ENCODE results near the gene PTPN1.
"Not testable (repeated sequence)": the region's sequence is repeated elsewhere in the genome, so short reads cannot be mapped to it uniquely, and the experiment has no call there.

PTPN1 gene

DNA sequence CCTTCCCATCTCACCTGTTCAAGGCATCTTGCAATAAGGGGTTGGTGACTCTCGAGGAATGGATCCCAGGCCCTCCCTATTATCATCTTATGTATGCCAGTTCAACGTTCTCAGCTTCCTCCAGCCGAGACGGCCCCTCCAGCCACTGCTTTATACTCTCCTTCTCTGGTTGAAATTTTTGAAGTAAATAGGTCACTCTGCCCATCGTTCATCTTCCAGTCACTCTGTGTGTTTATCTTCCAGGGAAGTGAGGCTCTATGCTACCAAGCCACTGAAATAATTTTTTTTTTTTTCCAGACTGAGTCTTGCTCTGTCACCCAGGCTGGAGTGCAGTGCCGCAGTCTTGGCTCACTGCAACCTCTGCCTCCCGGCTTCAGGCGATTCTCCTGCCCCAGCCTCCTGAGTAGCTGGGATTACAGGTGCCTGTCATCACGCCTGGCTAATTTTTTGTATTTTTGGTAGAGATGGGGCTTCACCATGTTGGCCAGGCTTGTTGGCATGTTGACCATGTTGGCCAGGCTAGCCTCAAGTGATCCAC lies 17.0 kb downstream of the PTPN1 start:
- Mint-ChIP-seq H3K36me3 (ENCODE audit: low read depth) (peaks cover 23% of the 10 kb centered on the region), H3K4me3 (no peak overlapping the region), H3K4me1 (ENCODE audit: low read depth) (peaks cover 30% of the 10 kb centered on the region), H3K27ac (no peak overlapping the region), H3K27me3 (no peaks in the 10 kb centered on the region), H3K9me3 (no peaks in the 10 kb centered on the region)

DNA sequence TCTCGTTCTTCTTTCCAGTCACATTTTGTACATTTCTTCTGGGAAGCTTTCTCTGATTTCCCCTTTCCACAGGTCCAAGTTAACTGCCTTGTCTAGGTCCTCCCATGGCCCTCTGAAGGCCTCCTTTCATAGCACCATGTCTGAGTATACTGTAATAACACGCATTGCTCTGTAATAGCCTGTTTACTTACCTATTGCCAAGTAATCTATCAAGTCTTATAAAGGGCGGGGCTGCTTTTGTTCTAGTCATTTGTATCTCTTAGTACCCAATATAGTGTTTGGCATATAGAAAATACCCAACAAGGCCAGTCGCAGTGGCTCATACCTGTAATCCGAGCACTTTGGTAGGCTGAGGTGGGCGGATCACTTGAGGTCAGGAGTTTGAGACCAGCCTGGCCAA lies 17.9 kb downstream of the PTPN1 start:
- no peaks in the 10 kb centered on the region for H3K9me3 Mint-ChIP-seq
- H3K27me3 Mint-ChIP-seq: no peaks in the 10 kb centered on the region
- H3K27ac Mint-ChIP-seq: no peak overlapping the region
- peaks cover 19% of the 10 kb centered on the region for H3K36me3 Mint-ChIP-seq (ENCODE audit: low read depth)
- H3K4me3 Mint-ChIP-seq: no peak overlapping the region
- peaks cover 32% of the 10 kb centered on the region for H3K4me1 Mint-ChIP-seq (ENCODE audit: low read depth)

GRCh38 chr20:50528804-50529351 lies 18.7 kb downstream of the PTPN1 start:
- H3K36me3 Mint-ChIP-seq (ENCODE audit: low read depth): peaks cover 16% of the 10 kb centered on the region
- no peaks in the 10 kb centered on the region for H3K27me3 Mint-ChIP-seq
- peak overlapping the region; percentile 90 for H3K27ac Mint-ChIP-seq
- H3K4me3 Mint-ChIP-seq: peak overlapping the region; percentile 36
- H3K4me1 Mint-ChIP-seq (ENCODE audit: low read depth): peaks cover 32% of the 10 kb centered on the region
- no peaks in the 10 kb centered on the region for H3K9me3 Mint-ChIP-seq

GRCh38 chr20:50532221-50532620 lies 22.0 kb downstream of the PTPN1 start:
- peaks cover 19% of the 10 kb centered on the region for H3K36me3 Mint-ChIP-seq (ENCODE audit: low read depth)
- no peak overlapping the region for H3K4me3 Mint-ChIP-seq
- H3K4me1 Mint-ChIP-seq (ENCODE audit: low read depth): peaks cover 48% of the 10 kb centered on the region
- no peaks in the 10 kb centered on the region for H3K9me3 Mint-ChIP-seq
- no peak overlapping the region for H3K27ac Mint-ChIP-seq
- no peaks in the 10 kb centered on the region for H3K27me3 Mint-ChIP-seq

- peaks cover 26% of the 10 kb centered on the region for H3K36me3 Mint-ChIP-seq (ENCODE audit: low read depth)
These were observed 22.9 kb downstream of the PTPN1 start for GRCh38 chr20:50533061-50533460.

DNA sequence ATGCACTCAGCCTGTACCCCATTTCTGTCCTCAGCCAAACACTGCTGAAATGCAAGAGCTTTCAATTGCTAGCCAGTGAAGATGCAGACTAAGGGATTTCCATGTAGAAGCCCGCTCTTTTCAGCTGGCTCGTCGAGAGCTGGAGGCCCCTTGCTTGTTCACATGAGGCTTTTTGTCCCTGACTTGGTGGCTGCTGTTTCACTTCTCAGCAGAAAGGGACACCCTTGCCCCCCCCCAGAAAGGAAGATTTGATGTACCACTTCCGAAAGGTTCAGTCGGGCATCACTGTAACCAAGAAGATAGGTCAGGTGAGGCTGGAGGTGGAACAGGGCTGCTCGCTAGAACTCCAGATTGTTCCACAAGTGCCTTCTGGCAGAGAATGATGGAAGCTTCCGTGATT lies 23.3 kb downstream of the PTPN1 start:
- no peaks in the 10 kb centered on the region for H3K27me3 Mint-ChIP-seq
- H3K36me3 Mint-ChIP-seq (ENCODE audit: low read depth): peaks cover 30% of the 10 kb centered on the region
- H3K27ac Mint-ChIP-seq: no peak overlapping the region
- peaks cover 61% of the 10 kb centered on the region for H3K4me1 Mint-ChIP-seq (ENCODE audit: low read depth)
- no peak overlapping the region for H3K4me3 Mint-ChIP-seq
- H3K9me3 Mint-ChIP-seq: no peaks in the 10 kb centered on the region

More at GRCh38 chr20:50533061-50533460, 22.9 kb downstream of the PTPN1 start:
- H3K4me1 Mint-ChIP-seq (ENCODE audit: low read depth): peaks cover 57% of the 10 kb centered on the region
- H3K27me3 Mint-ChIP-seq: no peaks in the 10 kb centered on the region
- no peaks in the 10 kb centered on the region for H3K9me3 Mint-ChIP-seq
- H3K4me3 Mint-ChIP-seq: no peak overlapping the region
- H3K27ac Mint-ChIP-seq: no peak overlapping the region

DNA sequence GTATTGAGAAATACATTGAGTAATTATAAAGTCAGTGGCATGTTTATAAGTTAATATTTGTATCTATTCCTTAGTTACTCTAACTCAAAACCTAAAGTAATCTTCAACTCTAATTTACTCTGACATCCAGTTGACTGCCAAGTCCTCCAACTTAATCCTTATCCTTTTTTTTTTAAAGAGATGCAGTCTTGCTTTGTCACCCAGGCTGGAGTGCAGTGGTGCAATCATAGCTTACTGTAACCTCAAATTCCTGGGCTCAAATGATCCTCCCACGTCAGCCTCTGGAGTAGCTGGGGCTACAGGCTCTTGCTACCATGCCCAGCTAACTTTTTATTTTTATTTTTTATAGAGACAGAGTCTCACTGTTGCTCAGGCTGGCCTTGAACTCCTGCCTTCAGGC lies 24.4 kb downstream of the PTPN1 start:
- no peak overlapping the region for H3K4me3 Mint-ChIP-seq

GRCh38 chr20:50535162-50535561 lies 25.0 kb downstream of the PTPN1 start:
- H3K4me3 Mint-ChIP-seq: no peak overlapping the region
- peak overlapping the region; percentile 9 for H3K27ac Mint-ChIP-seq
- H3K9me3 Mint-ChIP-seq: no peaks in the 10 kb centered on the region
- H3K27me3 Mint-ChIP-seq: no peaks in the 10 kb centered on the region
- peaks cover 25% of the 10 kb centered on the region for H3K36me3 Mint-ChIP-seq (ENCODE audit: low read depth)
- peaks cover 67% of the 10 kb centered on the region for H3K4me1 Mint-ChIP-seq (ENCODE audit: low read depth)

More for the DNA sequence above, 24.4 kb downstream of the PTPN1 start:
- H3K27me3 Mint-ChIP-seq: no peaks in the 10 kb centered on the region
- H3K4me1 Mint-ChIP-seq (ENCODE audit: low read depth): peaks cover 64% of the 10 kb centered on the region
- H3K27ac Mint-ChIP-seq: no peak overlapping the region
- peaks cover 26% of the 10 kb centered on the region for H3K36me3 Mint-ChIP-seq (ENCODE audit: low read depth)
- H3K9me3 Mint-ChIP-seq: no peaks in the 10 kb centered on the region

GRCh38 chr20:50536333-50536732 lies 26.1 kb downstream of the PTPN1 start:
- Mint-ChIP-seq H3K36me3 (ENCODE audit: low read depth) (peaks cover 25% of the 10 kb centered on the region), H3K4me1 (ENCODE audit: low read depth) (peaks cover 76% of the 10 kb centered on the region), H3K4me3 (no peak overlapping the region), H3K9me3 (no peaks in the 10 kb centered on the region), H3K27ac (peak overlapping the region; percentile 13), H3K27me3 (no peaks in the 10 kb centered on the region)

GRCh38 chr20:50537546-50538201 lies 27.5 kb downstream of the PTPN1 start:
- peak overlapping the region; percentile 34 for H3K27ac Mint-ChIP-seq
- H3K4me3 Mint-ChIP-seq: no peak overlapping the region
- H3K4me1 Mint-ChIP-seq (ENCODE audit: low read depth): peaks cover 78% of the 10 kb centered on the region
- H3K27me3 Mint-ChIP-seq: no peaks in the 10 kb centered on the region
- H3K9me3 Mint-ChIP-seq: no peaks in the 10 kb centered on the region
- H3K36me3 Mint-ChIP-seq (ENCODE audit: low read depth): peaks cover 25% of the 10 kb centered on the region

DNA sequence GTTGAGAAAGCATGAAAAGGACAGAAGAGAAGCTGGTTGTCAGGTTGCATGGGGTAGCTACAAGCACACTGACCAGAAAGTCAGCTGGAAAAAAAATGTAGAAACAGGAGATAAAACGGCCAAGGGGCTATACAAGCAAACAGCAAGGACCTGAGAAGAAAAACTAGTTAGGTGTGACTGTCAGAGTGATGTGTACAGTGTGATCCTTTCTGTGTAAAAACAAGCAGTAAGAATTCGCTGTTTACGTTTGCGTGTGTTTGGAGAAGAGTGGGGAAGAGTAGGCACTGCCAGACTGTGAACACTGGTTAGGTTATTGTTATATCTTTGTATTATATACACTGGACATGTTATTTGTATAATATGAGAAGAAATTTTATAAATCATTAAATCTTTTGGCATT lies 28.1 kb downstream of the PTPN1 start:
- Mint-ChIP-seq H3K4me3 (no peak overlapping the region), H3K27ac (peak overlapping the region; percentile 34), H3K9me3 (no peaks in the 10 kb centered on the region), H3K36me3 (ENCODE audit: low read depth) (peaks cover 26% of the 10 kb centered on the region), H3K4me1 (ENCODE audit: low read depth) (peaks cover 78% of the 10 kb centered on the region), H3K27me3 (no peaks in the 10 kb centered on the region)

DNA sequence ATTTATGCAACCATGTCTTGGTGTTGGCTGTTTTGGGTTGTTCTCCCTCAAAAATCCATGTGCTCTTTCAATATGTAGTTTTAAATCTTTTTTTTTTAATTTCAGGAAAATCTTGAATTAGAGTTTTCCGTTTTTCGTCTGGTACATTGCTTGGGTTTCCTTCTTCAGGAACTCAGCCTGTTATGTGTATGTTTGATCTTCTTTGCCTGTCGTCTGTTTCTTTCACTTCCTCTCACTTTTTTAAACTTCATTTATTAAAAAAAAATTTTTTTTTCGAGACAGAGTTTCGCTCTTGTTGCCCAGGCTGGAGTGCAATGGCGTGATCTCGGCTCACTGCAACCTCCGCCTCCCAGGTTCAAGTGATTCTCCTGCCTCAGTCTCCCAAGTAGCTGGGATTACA lies 29.6 kb downstream of the PTPN1 start:
- H3K36me3 Mint-ChIP-seq (ENCODE audit: low read depth): peaks cover 27% of the 10 kb centered on the region
- not testable (repeated sequence) for H3K4me3 Mint-ChIP-seq, H3K9me3 Mint-ChIP-seq, H3K27me3 Mint-ChIP-seq
- peaks cover 78% of the 10 kb centered on the region for H3K4me1 Mint-ChIP-seq (ENCODE audit: low read depth)
- H3K27ac Mint-ChIP-seq: peak overlapping the region; percentile 14

DNA sequence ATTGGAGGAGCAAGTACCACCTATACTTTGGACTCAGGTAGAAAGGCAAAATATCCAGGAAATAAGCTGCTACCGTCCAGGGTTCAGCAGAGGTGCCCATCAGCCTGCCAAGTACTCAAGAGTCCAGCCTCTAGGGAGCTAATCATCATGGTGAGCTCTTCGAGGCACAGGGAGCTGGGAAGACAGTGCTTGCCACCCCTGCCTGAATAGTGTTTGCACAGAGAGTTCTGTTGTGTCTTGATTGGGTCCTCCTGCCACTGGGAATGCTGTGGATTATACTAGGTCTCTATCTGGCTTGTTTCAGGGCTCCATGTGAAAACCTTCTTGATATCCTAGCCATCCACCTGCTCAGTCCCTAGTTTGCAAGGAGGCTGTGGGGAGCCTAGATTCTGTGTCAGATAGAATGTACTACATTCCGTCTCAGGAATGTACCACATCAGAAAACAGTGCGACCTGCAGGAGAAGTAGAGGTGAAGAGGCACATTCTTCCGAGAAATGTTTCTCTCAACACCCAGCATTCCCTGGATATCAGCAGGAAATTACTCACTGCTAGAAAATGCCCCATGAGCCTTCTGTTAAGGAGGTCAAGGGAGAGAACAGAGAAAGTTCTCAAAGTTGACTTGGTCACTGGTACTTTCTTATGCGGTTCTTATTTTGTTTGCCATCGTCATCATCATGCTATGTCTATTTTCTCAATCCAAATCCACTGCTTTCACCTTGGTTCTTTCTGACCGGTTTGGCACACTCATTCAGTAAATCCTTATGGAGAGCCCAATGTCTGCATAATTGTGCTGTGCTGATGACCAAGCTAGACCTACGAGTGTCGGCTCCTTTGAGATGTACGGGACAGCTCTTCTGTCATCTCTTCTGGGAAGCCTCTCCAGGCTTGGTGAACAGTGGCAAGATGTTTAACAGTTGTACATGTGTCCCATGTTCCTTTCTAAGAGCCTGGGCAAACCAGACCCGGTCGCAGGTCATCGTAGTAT lies 30.7 kb downstream of the PTPN1 start:
- Mint-ChIP-seq H3K27me3 (no peaks in the 10 kb centered on the region), H3K4me1 (ENCODE audit: low read depth) (peaks cover 69% of the 10 kb centered on the region), H3K36me3 (ENCODE audit: low read depth) (peaks cover 29% of the 10 kb centered on the region), H3K9me3 (no peaks in the 10 kb centered on the region), H3K4me3 (peak overlapping the region; percentile 17), H3K27ac (peak overlapping the region; percentile 57)

- Mint-ChIP-seq H3K4me1 (ENCODE audit: low read depth) (peaks cover 62% of the 10 kb centered on the region), H3K4me3 (peak overlapping the region; percentile 17), H3K36me3 (ENCODE audit: low read depth) (peaks cover 37% of the 10 kb centered on the region), H3K27me3 (no peaks in the 10 kb centered on the region), H3K9me3 (no peaks in the 10 kb centered on the region), H3K27ac (peak overlapping the region; percentile 57)
These were observed 31.4 kb downstream of the PTPN1 start for GRCh38 chr20:50541606-50542041.

DNA sequence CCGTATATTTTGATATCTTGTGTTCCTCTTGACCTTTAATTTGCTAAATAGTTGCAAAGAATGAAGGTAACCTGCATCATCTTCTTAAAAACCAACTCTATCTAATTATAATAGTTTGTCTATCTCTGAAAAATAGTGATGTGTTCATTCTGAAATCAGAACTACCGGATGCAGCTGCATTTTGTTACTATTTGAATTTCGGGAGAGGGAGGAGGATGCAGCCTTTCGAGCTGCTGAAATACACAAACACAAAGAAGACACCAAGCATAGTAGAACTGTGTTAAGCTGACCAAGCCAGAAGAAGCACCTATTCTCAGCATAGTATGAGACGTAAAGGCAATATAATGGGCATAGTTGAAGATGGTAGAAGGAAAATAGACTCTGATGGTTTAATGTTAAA lies 33.1 kb downstream of the PTPN1 start:
- peak overlapping the region; percentile 69 for H3K27ac Mint-ChIP-seq
- no peaks in the 10 kb centered on the region for H3K27me3 Mint-ChIP-seq
- peak overlapping the region; percentile 10 for H3K4me3 Mint-ChIP-seq
- H3K36me3 Mint-ChIP-seq (ENCODE audit: low read depth): peaks cover 28% of the 10 kb centered on the region
- H3K4me1 Mint-ChIP-seq (ENCODE audit: low read depth): peaks cover 48% of the 10 kb centered on the region
- no peaks in the 10 kb centered on the region for H3K9me3 Mint-ChIP-seq
